GM10847 (cell line): ENCODE results near the gene QPCT.

Experiments used
- POLR2A ChIP-seq: IDR thresholded peaks from 2 replicates; pipeline ENCODE4 v1.6.1; 2011; ENCODE audit not compliant: insufficient read length; ENCODE audit errors: extremely low read depth

QPCT gene

DNA sequence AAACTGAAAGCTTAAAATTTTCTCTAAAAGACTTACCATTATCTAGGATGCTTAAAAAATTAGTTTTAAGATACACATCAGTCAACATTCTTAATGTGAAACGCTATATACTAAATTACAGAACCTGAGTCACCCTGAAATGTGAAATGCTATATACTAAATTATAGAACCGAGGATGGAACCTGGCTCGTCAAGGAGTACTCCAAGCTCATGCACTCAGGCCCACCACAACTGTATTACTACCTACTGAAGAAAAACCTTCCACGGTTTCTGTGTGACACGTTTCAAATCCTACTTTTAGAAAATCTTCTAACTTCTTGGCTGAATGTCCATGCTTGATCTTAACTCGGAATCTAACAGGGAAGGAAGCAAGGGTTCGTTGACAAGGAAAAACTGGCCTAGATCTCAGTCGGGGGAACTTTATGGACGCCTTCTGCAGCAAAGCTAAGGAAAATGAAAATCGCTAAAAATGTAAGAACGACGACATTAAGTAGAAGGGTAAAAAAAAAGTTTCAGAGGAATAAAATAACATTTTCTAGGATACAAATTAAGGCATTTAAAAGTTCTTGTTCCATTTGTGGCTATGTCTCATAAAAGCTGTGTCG lies 21.2 kb upstream of the QPCT start:
- TF ChIP-seq POLR2A: no peak

DNA sequence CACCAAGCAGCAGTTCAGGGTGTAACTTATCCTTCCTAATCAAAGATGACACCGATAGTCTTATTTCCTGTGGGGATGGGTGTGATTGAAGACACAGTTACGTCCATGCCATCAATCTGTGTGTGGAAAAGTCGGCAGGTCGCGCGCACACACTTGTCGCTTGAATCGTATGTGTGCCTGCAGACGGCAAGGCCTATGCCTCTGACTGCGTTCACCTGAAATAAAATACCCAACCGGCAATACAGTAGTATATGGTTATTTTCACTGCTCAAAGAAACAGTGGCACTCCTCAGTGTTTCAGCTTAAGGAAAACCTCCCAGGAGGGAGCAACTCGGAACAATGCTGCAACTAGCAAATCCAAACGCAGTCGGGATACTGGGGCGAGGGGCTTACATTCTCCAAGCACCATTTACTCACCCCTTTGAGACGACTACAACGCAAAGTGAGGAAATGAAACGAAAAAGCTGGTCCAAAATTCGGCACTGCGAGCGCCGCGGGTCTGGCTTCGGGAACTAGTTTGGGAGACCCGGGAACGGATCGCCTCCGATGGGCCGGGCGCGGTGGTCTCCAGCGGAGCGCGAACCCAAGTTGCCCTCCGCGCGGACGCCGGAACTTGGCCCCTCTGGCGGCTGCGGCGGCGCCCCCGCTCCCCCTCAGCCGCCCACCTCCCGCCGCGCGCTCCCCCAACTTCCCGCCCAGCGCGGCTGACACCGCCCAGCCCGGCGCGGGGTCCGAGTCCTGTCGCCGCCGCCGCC lies 20.5 kb upstream of the QPCT start:
- no peak for TF ChIP-seq POLR2A

DNA sequence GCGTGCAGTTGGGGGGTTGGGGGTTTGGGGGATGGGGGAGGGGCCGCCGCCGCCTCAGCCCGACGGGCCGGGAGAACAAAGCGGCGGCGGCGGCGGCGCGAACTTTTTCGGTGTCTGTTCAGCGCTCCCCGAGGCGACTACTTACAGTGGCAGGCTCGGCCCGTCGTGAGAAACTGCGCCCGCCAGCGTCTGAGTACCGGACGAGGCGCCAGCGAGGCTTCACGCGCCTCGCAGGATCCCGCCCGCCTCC lies 20.0 kb upstream of the QPCT start:
- peak; percentile 33 for TF ChIP-seq POLR2A

DNA sequence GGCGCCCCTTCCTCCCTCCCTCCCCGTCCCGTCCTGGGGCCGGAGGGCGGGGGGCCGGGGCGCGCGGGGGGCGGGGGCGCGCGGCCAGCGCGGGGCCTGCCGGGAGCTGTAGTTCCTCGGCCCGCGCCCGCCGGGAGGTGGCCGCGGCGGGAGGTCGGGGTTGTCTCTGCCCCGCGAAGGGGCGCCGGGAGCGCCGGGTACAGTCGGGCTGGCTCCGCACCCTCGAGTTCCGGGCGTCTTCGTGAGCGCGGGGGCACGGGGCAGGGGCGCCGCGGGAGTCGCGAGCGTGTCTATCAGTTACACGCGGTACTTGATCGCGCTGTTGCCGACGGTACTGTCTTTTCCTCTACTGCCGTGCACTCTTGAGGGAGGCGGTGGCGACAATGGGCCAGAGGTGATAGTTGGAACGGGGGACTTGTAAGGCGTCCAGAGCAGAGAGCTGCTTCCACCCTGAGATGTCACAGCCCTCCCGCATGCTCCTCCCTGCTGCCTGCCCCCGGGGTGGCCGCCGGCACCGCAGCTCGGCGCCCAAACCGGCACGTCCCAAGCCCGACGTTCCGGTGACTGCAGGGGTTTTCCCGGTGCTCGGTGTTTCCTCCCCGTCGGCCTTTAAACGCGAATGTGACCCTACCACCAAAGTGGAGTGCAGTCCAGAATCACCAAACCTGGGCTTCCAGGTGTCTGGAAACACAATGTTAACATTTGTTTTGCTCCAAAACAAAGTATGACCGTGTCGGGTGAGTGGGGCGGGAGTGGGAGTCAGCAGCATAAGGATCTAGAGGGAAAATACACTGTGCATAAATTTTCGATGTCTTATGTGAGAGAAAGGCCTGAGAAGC lies 19.4 kb upstream of the QPCT start, which contains the start of gene PRKD3:
TSS of gene PRKD3 (minus strand) at position 48 of the 839 bp plus-strand sequence. CDS start 8,309 bp downstream, outside the sequence.
- no peak for TF ChIP-seq POLR2A

DNA sequence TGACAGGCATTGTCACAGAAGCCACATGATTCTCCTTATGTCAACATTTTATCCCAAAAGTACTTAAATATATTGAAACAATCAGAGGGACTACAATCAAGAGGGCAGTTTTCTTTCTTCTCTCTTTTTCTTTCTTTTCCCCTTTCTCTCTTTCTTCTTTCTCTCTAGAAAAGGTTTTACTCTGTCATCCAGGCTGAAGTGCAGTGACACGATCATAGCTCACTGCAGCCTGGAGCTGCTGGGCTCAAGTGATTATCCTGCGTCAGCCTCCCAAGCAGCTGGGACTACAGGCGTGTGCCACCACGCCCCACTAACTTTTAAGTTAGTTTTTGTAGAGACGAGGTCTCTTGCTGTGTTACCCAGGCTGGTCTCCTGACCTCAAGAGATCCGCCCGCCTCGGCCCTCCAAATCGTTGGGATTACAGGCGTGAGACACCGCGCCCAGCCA lies 18.8 kb upstream of the QPCT start:
- TF ChIP-seq POLR2A: no peak

DNA sequence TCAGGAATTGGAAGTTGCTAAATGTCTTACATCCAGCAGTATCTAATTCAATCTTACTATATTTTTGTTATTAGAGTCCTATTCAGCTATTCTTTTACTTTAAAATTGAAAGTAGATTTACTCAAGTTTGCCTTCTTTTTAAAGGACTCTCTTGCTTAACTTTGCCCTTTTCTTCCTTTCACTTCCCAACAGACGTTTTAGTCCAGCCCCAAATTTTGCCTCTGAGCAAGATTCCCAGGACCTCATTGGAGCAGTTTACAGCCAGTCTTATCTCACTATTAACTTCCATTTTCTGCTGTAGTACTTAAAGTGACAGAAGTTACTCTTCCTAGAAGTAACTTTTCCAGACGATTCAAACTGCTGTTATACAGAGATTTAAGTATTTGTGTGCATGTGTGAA lies 18.1 kb upstream of the QPCT start:
- no peak for TF ChIP-seq POLR2A

DNA sequence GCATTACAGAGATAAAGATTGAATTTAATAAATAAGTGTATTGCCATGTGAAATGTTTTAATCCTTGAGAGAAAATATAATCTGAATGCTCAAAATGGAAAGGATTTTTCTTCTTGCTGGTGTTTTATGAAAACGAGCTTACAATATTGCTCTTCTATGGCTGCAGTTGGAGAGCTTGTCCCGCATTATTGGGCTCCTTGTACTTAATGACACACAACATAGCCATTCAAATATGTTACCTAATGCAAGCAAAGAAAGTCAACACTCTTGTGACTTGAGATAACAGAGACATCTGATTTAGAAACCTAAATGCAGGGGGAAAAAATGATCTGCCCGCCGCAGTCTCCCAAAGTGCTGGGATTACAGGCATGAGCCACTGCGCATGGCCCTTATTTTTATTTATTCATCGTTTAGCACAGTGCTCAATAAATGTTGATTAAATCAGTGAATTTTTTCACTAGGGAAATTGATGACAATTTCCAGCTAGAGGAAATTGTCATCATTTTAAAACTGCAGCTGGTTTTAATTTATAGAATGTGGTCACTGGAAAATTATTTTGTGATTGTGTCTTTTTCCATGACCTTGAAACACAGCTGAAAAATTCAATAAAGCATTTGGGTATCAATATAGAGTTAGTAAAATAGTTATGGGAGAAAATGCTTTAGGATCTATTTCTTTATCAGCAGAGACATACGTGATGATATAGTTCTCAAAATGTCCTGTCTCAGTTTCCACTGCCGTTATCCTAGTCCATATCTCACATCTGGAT lies 17.4 kb upstream of the QPCT start:
- TF ChIP-seq POLR2A: no peak

DNA sequence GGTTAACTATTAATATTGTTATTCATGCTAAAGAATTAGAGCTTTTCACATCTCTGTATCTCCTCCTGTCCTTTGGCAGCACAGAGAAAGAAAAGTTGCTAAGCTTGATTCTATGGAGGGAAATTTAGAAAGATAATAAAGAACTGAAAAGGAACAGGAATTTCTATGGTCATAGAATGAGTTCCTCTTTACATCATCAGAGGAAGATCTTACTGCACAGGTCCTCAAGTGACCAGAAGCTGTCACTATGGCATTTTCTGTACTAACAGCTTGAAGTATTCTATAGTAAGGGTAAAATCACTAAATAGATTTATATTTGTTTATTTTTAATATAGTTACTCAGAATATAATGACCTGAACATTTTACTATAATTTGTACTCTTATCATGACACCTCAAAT lies 13.7 kb upstream of the QPCT start:
- no peak for TF ChIP-seq POLR2A

DNA sequence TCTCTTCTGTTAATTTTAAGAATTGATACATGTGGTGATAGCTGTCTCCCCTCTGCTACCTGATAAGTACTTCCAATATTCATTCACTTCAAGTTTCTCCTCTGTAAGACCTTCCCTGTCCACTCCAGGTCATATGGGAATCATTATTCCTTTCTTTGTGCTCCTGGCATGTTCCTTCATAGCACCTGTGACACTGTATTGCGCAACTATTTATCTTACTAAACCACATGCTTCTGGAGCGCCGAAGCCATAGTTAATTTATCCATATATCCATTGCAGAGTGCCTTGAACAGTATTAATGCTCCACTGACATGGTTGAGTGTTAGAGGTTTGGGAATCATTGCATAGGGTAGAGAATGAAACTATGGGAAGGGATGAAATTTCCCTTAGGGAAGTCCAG lies 11.9 kb upstream of the QPCT start:
- TF ChIP-seq POLR2A: no peak

DNA sequence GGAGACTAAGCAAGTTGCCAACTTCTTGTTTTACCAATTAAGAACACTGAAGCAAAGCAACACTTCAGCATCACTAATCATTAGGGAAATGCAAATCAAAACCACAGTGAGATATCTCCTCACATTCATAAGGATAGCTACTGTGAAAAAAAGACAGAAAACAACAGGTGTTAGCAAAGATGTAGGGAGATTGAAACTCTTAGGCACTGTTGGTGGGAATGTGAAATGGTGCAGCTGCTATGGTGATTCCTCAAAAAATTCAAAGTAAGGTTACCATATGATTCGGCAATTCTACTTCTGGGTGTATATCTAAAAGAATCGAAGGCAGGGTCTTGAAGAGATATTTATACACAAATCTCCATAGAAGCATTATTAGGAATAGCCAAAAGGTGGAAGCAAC lies 11.2 kb upstream of the QPCT start:
- no peak for TF ChIP-seq POLR2A

DNA sequence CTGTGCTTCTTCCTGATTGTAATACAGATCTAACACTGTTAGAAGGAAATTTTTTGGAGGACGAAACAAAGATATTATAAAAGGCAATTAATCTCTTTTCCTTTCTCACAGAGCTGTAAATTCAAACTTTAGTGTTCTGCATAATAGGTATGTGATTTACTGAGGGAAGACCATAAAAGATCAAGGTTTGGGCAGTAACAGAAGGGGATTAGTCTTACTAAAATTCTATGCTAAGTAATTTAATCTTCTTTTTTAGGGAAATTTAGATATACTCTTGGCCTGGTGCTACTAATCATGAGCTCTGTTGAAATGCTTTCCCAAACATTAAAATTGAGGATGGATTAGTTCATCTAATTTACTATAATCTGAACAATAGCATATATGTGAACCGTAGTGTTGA lies 8.8 kb upstream of the QPCT start:
- no peak for TF ChIP-seq POLR2A

DNA sequence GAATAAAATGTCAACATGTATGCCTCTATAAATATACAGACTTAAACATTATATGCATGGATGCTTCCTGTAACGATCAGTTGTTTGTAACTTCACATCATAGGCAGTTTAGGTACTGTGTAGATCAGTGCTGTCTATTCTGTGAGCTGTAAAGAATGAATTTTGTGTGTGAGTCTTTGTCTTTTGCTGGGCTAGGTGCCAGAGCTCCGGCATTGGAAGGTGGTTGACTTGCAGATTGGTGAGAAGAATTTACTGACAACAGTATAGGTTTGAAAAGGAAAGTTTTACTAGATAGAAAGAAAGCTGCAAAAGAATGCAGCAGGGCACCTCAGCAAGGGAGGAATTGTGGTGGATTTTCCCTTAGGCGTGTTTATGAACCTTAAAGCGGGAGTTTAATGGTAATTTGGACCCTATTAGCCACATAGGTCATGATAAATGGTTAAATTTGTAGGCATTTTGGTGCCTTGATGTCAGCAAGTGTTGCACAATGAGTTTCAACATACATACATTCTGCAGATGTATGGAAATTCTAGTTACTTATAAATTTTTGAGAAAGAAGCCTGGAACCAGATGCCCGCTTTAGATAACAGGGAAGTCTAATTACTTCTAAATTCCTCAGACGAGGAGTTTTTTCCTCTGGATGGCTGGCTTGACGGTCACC lies 6.7 kb upstream of the QPCT start:
- no peak for TF ChIP-seq POLR2A

DNA sequence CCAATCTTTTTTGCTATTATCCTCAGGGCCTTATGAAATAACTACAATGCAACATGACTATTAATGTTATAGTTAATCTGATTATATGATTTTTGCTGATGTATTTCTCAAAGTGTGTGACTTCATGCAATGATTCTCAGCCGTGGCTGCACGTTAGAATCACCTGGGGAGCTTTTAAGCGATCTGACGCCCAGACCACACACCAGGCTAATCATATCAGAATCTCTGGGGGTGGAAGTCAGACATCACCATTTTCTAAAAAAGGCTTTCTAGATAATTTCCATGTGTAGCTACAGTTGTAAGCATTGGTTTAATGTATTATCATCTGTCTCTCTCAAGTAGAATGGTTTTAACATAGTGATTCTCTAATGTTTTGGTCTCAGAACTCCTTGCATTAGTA lies 5.5 kb upstream of the QPCT start:
- no peak for TF ChIP-seq POLR2A

DNA sequence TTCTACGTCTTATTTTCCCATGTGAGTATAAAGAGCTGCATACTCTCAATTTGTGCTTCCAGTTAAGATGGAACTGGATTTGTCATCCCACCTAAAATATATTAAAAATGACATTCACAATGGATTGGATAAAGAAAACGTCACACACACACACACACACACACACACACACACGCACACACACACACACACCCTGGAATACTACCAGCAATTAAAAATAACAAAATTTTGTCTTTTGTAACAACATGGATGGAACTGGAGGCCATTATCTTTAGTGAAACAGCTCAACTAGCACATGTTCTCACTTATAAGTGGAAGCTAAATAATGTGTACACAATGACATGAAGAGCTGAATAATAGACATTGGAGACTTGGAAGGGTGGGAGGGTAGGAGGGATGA lies 3.8 kb upstream of the QPCT start:
- no peak for TF ChIP-seq POLR2A
